ENCODE data around the gene PANX1. TPM values are rescaled to one million over a fixed set of nuclear protein-coding genes. Genes with fewer than 3 reads are reported as not detected.

Gene PANX1
- total RNA-seq, 1 experiment from 2014 or later: 21.9 TPM

DNA sequence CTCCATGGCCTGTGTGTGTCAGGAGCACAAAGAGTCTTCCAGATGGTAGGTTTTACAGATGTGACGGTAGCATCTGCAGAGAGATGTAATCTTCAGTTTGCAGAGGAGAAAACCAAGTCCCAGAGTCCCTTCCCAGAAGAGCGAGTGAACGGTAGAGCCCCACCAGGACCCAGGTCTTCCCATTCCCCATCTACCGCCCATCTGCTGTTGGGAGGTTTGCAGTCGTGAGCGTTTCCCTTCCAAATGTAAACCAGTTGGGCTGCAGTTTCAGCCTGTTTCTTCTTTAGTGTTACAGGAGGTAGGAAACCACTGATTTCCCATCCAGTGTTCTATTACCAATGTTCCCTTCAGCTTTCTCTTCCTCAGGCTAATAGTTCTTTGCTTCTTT lies 24.0 kb downstream of the PANX1 start:
- BruUV-seq (replicated peaks): no TSS peak
- no peak for ATAC-seq
- no peak overlapping the region for H2AFZ ChIP-seq (ENCODE audit: low read depth, low read length, poor library complexity, severe bottlenecking)
- no peak overlapping the region for H3K4me3 ChIP-seq (replicated peaks in 1 of 2; ENCODE audit: low read depth in 1 of 2, low read length in 2 of 2)
- RAD21 ChIA-PET (ENCODE audit: low non-redundant PET in 1 of 2, low total read pairs in 2 of 2, uncharacterized antibody in 2 of 2, unreplicated experiment in 2 of 2): no interaction called here
- DNase-seq (ENCODE audit: low read depth, low spot score): no peak
- H3K9me2 ChIP-seq (ENCODE audit: insufficient read depth): no peaks in the 10 kb centered on the region
- H3K9ac ChIP-seq (ENCODE audit: low read length): peak overlapping the region; percentile 24; the same call in 1 of the 2 replicates
- CTCF ChIA-PET: no interaction called here
- peak overlapping the region; percentile 28; the same call in 1 of the 2 replicates for H3K27ac ChIP-seq (ENCODE audit: low read depth, low read length)
- H4K20me1 ChIP-seq (ENCODE audit: insufficient read depth): peaks cover 4% of the 10 kb centered on the region; the same call in 1 of the 2 replicates
- no peaks in the 10 kb centered on the region for H3K36me3 ChIP-seq (ENCODE audit: control insufficient read depth in 1 of 2, insufficient read depth in 2 of 2, low read length in 2 of 2)
- POLR2A ChIA-PET: no interaction called here
- peak overlapping the region; percentile 71 for H3K4me2 ChIP-seq (ENCODE audit: low read length)
- H3K4me1 ChIP-seq (ENCODE audit: control insufficient read depth in 1 of 2, insufficient read depth in 2 of 2, low read length in 2 of 2): peaks cover 30 to 43% of the 10 kb centered on the region in 2 experiments
- peaks cover 72% of the 10 kb centered on the region for H3K79me2 ChIP-seq (ENCODE audit: insufficient read depth, low read length)
- H3K27me3 ChIP-seq (ENCODE audit: insufficient read depth, low read length): no peaks in the 10 kb centered on the region
- H3K9me3 ChIP-seq (ENCODE audit: control insufficient read depth in 1 of 2, insufficient read depth in 1 of 2, low read depth in 1 of 2, low read length in 2 of 2): no peaks in the 10 kb centered on the region
- TF ChIP-seq FOSL1 (IDR thresholded peaks at IDR 0.05; ENCODE audit: low read depth) (no peak), SRF (IDR thresholded peaks at IDR 0.05; ENCODE audit: low read depth) (no peak), POLR2A (IDR thresholded peaks at IDR 0.05; ENCODE audit: borderline replicate concordance, extremely low read depth, insufficient read depth, insufficient read length) (no peak), ELF1 (IDR thresholded peaks at IDR 0.05; ENCODE audit: borderline replicate concordance, low read depth) (no peak)
- intact Hi-C loops (cut with micrococcal nuclease): no loop called here

DNA sequence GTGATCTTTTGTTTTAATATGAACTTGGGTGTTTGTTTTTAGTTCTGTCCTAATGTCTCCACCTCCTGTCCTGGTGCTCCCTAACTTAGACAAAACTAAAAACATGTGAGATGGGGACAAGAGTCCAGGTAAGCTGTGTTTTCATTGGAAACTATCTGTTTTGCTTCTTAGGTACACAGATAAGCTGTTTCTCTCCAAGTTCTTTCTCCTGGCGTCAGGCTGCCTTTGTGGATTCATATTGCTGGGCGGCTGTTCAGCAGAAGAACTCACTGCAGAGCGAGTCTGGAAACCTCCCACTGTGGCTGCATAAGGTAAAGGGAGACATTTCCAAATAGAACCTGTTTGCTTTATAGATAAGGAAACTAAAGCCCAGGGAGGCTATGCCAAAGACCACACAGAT lies 24.7 kb downstream of the PANX1 start:
- Histone ChIP-seq H4K20me1 (ENCODE audit: insufficient read depth) (peaks cover 4% of the 10 kb centered on the region; the same call in 1 of the 2 replicates), H3K9me3 (ENCODE audit: control insufficient read depth in 1 of 2, insufficient read depth in 1 of 2, low read depth in 1 of 2, low read length in 2 of 2) (no peaks in the 10 kb centered on the region), H3K9ac (ENCODE audit: low read length) (0 out of 2 replicates have a peak overlapping the region, but pooled peaks have one; percentile 17), H3K4me3 (replicated peaks in 1 of 2; ENCODE audit: low read depth in 1 of 2, low read length in 2 of 2) (no peak overlapping the region), H2AFZ (ENCODE audit: low read depth, low read length, poor library complexity, severe bottlenecking) (no peak overlapping the region), H3K36me3 (ENCODE audit: control insufficient read depth in 1 of 2, insufficient read depth in 2 of 2, low read length in 2 of 2) (no peaks in the 10 kb centered on the region), H3K79me2 (ENCODE audit: insufficient read depth, low read length) (peaks cover 65% of the 10 kb centered on the region), H3K4me2 (ENCODE audit: low read length) (peak overlapping the region; percentile 71; the same call in 1 of the 2 replicates), H3K27ac (ENCODE audit: low read depth, low read length) (no peak overlapping the region), H3K27me3 (ENCODE audit: insufficient read depth, low read length) (no peaks in the 10 kb centered on the region), H3K4me1 (ENCODE audit: control insufficient read depth in 1 of 2, insufficient read depth in 2 of 2, low read length in 2 of 2) (peaks cover 30 to 43% of the 10 kb centered on the region in 2 experiments), H3K9me2 (ENCODE audit: insufficient read depth) (no peaks in the 10 kb centered on the region)
- BruUV-seq (replicated peaks): no TSS peak
- ATAC-seq (no peak), DNase-seq (ENCODE audit: low read depth, low spot score) (no peak)
- TF ChIP-seq CBX3 (IDR thresholded peaks at IDR 0.05; ENCODE audit: low read depth): no peak
- TF ChIP-seq CEBPB (IDR thresholded peaks at IDR 0.05; ENCODE audit: low read depth): no peak
- TF ChIP-seq, protein P1, sequence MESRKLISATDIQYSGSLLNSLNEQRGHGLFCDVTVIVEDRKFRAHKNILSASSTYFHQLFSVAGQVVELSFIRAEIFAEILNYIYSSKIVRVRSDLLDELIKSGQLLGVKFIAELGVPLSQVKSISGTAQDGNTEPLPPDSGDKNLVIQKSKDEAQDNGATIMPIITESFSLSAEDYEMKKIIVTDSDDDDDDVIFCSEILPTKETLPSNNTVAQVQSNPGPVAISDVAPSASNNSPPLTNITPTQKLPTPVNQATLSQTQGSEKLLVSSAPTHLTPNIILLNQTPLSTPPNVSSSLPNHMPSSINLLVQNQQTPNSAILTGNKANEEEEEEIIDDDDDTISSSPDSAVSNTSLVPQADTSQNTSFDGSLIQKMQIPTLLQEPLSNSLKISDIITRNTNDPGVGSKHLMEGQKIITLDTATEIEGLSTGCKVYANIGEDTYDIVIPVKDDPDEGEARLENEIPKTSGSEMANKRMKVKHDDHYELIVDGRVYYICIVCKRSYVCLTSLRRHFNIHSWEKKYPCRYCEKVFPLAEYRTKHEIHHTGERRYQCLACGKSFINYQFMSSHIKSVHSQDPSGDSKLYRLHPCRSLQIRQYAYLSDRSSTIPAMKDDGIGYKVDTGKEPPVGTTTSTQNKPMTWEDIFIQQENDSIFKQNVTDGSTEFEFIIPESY (IDR thresholded peaks at IDR 0.05; ENCODE audit: extremely low read depth, insufficient replicate concordance, low read length): no peak
- TF ChIP-seq EGR1 (IDR thresholded peaks at IDR 0.05; ENCODE audit: low read depth): no peak
- CTCF ChIA-PET: no interaction called here
- POLR2A ChIA-PET: no interaction called here
- intact Hi-C loops (cut with micrococcal nuclease): no loop called here
- RAD21 ChIA-PET (ENCODE audit: low non-redundant PET in 1 of 2, low total read pairs in 2 of 2, uncharacterized antibody in 2 of 2, unreplicated experiment in 2 of 2): no interaction called here

All from HCT116 (cell line).